ENCODE measurements around the gene CYBB.
A peak's percentile ranks its signal among the peaks of the same experiment; 100 is the strongest.
"Not testable (repeated sequence)": the region's sequence is repeated elsewhere in the genome, so short reads cannot be mapped to it uniquely, and the experiment has no call there.

CYBB gene

DNA sequence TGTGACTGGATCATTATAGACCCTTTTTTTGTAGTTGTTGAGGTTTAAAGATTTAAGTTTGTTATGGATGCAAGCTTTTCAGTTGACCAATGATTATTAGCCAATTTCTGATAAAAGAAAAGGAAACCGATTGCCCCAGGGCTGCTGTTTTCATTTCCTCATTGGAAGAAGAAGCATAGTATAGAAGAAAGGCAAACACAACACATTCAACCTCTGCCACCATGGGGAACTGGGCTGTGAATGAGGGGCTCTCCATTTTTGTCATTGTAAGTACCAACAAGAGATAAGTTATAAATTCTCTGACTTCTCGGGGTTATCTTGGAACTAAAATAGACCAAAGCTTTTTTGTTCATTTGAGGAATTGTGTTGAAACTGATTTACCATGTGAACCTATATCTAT, at the start of gene CYBB:
Gene CYBB, plus strand, starts transcription at position 203 of the 400 bp plus-strand sequence. Its CDS starts 19 bp downstream, at position 222.
- no peak for DNase-seq

- DNase-seq: peak; percentile 4 to 42
Observed at GRCh38 chrX:37745354-37745753, 34.5 kb upstream of the CYBB start.

DNA sequence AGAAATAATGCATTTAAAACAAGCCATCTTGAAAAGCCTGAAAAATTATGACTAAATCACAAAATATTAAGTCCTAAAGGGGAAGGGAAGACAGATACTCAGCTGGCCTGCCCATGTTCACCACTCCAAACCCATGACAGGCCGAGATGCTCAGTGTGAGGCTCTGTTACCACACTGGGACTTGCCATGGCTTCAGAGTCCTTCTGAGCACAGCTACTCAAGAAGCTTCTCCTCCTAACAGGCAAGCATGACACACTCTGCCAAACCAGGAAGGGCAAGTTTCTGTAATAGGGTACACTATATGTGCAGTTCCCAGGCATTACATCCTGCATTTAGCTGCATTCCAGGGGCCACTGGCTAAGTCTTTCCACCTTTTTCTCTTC, 34.0 kb upstream of the CYBB start:
- DNase-seq: no peak

- peak; percentile 5 to 62 for DNase-seq
Observed at GRCh38 chrX:37746218-37746941, 33.5 kb upstream of the CYBB start.

- DNase-seq: no peak
Observed at GRCh38 chrX:37746951-37747350, 32.9 kb upstream of the CYBB start.

- DNase-seq: no peak
Observed at GRCh38 chrX:37752281-37752680, 27.6 kb upstream of the CYBB start.

DNA sequence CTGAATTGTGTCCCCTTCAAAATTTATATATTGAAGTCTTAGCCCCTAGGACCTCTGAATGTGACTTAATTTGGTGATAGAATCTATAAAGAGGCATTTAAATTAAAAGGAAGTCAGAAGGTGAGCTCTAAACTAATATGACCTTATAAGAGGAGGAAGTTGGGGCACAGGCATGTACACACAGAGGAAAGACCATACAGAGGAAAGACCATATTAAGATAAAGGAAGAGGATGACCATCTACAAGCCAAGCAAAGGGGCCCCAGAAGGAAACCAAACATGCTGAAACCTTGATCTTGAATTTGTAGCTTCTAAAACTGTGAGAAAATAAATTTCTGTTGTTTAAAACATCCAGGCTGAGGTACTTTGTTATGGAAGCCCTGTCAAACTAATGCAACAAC, 26.9 kb upstream of the CYBB start:
- no peak for DNase-seq

- no peak for DNase-seq
Observed at GRCh38 chrX:37753384-37753783, 26.5 kb upstream of the CYBB start.

DNA sequence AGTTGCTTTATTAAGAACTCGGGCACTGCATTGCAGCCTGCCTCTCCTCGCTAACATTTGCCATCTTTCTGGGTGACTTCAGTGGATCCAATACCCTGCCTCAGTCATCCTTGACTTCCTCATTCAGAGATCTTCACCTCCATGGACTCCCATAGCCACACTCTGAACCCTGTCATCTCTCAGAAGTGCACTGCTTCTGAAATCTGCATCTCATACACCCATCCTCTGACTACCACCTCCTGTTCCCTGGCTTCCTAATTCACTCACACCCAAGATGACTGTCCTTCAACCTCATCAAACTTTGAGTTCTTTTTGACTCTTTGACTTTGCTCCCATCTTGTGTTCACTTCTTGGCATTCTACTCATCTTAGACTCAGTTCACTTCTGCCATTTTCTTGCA, 25.3 kb upstream of the CYBB start:
- DNase-seq: no peak

GRCh38 chrX:37755025-37755424, 24.8 kb upstream of the CYBB start:
- peak in 1 of 2 donors; percentile 76 for DNase-seq

DNA sequence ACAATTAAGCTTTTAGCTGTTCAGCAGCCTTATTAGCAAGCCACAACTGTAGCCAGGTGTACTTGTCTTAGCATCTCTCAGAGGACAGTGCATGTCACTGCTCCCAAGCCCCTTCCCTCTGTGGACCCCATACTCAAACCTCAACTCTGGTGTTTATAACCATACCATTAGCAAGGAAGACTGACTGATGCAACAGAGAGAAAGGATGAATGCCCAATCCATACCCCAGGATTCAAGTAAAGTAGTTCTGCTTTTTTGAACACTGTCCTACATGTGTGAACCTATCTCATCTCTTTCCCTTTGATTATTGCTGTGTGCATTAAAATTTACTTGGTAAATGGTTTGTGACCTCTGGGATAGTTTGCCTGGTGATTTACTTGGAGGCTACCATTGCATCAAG, 22.8 kb upstream of the CYBB start:
- no peak for DNase-seq

DNA sequence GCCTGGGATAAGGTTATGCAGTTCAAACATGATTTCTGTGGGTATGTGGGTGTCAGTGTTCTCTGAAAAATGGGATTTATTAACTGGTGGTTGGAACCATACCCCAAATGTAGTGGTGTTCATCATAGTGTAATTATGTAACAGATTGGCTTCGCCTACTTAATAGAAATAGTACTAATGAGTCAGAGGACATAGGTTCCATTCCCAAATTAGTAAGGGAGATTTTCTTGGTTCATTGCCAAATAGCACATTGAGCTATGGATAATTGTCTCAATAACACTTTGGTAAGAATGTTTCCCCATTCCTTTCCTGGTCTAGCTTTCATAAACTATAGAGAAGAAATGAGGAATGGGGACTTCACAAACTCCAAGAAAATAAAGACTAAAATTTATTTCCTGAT, 20.5 kb upstream of the CYBB start:
- no peak for DNase-seq

DNA sequence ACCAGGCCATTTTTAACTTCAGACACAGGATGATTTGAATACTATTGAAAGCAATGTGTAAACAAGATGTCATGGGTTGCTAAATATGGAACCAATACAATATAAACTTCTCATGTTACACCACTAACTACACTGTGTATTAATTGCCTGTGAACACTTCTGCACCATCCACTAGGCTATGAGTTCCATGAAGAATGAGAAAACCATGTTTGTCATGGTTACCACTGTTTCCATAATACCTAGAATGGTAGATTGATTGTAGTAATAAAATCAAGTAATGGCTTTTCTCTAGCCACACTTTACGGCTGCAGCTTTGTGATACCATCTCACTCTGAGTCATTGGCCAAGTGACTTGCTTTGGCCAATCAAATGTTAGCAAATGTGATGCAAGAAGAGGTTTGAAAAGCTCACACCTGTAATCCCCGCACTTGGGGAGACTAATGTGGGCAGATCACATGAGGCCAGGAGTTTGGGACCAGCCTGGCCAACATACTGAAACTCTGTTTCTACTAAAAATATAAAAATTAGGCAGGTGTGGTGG, 19.9 kb upstream of the CYBB start:
- DNase-seq: no peak

DNA sequence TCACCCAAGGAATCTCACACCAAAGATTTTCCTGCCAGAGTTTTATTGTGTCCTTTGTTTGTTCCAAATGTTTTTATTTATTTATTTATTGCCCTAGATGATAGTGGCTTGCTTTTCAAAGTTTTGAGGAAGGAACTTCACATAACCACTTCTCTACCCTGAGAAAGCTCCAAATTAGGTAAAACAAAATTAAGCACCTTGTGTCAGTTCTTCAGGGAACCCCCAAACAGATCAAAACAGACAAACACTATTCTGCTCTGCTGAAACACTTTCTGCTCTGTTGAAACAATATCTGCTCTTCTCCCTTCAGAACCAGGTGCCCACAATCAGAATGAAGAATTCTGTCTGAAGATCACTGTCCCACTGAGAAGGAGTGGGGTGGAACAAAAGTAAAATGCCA, 16.5 kb upstream of the CYBB start:
- DNase-seq: no peak

- DNase-seq: peak in 1 of 2 donors; percentile 83
Observed at GRCh38 chrX:37765507-37765906, 14.4 kb upstream of the CYBB start.

DNA sequence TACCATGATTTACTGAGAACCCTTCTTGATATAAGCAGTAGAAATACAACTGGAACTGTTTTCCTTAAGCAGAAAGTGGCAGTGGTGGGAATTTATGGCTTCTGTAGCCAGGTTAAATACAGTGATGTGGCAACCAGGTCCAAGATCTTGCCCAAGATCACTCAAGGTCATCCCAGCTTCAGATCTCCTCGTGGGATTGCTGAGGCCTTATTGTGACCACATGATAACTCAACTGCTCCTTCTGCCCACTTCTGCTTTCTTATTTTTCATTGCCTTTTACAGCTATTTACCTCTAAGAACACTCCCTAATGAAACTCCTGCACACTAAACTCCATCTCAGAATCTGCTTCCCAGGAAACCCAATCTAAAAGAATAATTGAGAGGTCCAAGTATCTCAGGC, 12.4 kb upstream of the CYBB start:
- no peak for DNase-seq

DNA sequence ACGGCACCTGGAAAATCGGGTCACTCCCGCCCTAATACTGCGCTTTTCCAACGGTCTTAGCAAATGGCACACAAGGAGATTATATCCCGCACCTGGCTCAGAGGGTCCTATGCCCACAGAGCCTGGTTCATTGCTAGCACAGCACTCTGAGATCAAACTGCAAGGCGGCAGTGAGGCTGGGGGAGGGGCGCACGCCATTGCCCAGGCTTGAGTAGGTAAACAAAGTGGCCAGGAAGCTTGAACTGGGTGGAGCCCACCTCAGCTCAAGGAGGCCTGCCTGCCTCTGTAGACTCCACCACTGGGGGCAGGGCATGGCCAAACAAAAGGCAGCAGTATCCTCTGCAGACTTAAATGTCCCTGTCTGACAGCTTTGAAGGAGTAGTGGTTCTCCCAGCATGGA, 11.0 kb upstream of the CYBB start:
- DNase-seq: not testable (repeated sequence)

GRCh38 chrX:37776283-37776986, 3.4 kb upstream of the CYBB start:
- DNase-seq: no peak

DNA sequence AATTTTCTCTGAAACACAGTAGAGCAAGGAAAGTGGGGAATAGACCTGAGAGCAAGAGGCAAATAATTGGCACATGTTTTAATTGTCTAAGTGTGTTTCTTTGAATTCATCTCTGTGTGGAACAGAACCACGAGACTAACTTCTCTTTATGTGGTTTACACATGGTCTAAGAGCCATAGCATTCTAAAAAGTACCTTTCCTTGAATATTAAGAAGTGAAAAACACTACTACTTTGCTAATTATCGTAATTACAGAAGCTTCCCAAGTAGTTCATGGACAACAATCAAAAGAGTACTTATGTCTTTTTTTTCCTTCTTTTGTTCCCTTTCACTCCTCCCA, 2.9 kb upstream of the CYBB start:
- no peak for DNase-seq

- no peak for DNase-seq
Observed at GRCh38 chrX:37781081-37781480, 1.2 kb downstream of the CYBB start.

- no peak for DNase-seq
Observed at GRCh38 chrX:37781814-37782213, 2.0 kb downstream of the CYBB start.

DNA sequence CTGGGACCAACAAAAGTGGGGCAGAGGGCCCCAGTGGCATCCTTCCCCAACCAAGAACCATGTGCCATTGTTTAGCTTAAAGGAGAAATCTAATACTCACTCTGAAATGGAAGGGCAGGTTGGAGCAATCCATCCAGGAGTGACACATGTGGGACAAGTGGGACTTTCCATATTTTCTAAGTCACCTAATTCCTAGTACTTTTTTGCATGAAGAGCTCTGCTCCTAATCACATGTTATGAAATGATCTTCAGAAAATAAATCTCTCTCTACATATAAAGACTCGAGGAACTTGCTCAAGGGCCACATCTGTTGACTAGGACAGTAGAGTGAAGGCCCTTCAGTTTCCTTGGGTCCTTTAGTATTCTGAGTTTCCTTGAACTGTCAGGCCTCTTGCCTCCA, 2.5 kb downstream of the CYBB start:
- no peak for DNase-seq

DNA sequence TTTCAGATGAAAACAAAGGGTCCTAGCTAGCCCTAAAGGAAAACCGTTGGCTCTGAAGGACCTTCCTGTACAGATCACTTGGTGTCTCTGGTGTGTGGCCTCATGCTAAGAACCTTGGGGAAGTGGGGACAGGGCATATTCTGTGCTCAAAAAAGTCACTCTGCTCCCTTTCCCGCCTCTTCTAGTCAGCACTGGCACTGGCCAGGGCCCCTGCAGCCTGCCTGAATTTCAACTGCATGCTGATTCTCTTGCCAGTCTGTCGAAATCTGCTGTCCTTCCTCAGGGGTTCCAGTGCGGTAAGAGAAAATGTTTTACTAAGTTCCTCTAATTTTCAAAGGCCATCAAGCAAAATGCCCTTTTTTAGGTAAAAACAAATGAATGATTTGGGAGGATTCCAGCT, 3.4 kb downstream of the CYBB start:
- no peak for DNase-seq

DNA sequence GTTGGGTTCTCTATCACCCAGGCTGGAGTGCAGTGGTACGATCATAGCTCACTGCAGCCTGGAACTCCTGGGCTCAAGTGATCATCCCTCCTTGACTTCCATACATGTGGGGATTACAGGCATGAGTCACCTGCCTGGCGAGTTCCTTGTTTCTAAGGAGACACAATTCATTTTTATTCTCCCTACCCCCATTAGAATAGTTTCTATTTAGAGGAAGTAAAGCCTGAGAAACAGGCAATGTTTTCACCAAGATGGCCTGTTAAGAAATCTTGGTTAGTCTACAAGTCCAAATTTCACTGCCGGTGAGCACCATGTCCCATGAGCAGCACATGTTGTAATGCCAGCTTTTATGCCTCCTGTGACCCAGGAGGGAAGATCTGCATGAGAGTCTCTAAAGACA, 5.7 kb downstream of the CYBB start:
- DNase-seq: peak in 1 of 2 donors; percentile 38

All from bone marrow (tissue), 2 donors.